Measurements from ENCODE around the gene ZNF639.

ZNF639 gene

GRCh38 chr3:179318876-179319275, 4.0 kb upstream of the ZNF639 start:
- DNase-seq = no peak

GRCh38 chr3:179321668-179322285, 1.1 kb upstream of the ZNF639 start:
- peak; percentile 13 to 24 for DNase-seq

DNA sequence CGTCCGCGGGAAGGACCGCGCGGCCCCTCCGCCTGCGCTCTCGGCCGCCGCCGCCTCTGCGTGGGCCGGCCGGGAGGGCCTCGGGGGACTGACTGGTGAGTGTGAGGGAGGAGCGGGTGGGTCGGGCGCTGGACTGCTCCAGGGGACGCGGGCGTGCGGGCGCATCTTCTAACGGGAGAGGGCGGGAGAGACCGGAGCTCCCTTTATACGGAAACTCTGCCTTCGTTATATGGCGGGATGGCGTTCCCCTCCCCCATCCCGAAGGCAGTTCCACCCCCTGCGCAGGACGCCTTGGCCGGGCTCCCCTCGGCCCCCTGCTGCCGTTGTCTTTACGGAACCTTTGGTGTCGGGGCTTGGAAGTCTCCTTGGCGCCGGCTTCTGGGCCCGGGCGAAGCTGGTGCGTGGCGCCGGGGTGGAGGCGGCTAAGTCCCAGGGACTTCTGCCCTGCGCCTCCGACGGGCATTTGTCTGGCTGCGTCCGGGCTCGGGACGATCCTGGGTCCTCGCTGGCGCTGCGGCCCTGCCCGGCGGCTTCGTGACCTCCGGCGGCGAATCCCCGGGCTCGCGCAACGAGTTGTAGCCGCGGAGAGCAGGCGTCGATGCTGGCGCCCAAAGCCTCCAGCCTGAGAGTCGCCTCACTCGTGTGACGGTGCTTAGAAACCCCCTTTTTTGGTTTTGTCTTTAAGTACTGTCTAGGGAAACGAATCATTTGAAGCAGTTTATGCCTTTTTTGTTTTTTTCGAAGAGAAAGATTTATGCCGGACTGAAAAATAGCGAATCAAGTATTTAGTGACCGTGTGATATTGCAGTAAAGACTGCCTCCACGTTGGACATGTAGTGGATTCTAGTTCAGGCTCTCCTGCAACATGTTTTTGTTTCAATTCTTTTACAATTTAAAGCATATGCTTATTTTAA, 623 bp downstream of the ZNF639 start:
- peak; percentile 64 to 71 for DNase-seq

DNA sequence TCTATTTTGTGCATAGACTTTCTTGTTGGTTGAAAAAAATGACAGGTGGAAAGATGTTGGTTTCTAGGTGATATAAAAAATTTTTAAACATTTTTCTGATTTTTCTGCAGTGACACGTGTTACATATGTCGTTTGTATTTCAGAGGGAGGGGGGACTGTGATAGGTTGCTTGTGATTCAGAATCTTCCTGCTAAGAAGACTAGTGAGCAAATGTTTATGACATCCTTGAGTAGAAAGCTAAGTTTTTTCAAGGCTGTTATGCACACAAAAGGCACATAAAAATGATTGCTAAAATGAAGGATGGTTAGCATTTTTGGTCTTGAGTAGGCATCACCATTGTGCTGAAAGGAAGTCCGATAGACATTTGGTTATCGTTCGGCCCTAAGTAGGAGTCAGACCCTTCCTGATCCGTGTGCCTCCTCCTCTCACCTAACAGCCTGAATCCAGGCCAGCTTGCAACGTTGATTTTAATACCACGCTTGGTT, 1.5 kb downstream of the ZNF639 start:
- peak in 1 of 2 donors; percentile 15 for DNase-seq

- no peak for DNase-seq
Observed at GRCh38 chr3:179330438-179330837, 7.6 kb downstream of the ZNF639 start.

DNA sequence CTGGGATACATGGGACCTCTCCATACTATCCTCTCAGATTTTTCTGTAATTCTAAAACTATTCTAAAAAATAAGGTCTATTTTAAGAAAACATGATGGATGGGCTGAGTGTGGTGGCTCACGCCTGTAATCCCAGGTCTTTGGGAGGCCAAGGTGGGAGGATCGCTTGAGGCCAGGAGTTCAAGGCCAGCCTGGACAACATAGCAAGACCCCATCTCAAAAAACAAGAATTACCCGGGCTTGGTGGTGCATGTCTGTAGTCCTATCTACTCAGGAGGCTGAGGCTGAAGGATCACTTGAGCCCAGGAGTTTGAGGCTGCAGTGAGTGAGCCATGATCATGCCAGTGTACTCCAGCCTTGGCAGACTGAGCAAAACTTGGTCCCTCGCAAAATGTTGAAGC, 9.4 kb downstream of the ZNF639 start:
- DNase-seq = no peak

DNA sequence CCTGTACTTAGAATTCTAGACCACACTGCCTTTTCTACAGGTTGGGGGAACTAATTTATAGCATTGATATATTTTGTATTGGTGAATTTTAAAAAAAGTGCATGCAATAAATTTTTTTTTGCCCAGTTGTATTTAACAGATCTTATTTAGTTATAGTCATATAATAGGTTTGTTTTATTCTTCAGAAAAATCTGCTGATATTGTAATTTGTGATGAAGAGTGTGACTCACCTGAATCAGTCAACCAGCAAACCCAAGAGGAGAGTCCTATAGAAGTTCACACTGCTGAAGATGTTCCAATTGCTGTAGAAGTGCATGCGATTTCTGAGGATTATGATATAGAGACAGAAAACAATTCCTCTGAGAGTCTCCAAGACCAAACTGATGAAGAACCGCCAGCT, 10.3 kb downstream of the ZNF639 start:
- DNase-seq = no peak

GRCh38 chr3:179336345-179336929, 13.6 kb downstream of the ZNF639 start:
- DNase-seq = no peak

DNA sequence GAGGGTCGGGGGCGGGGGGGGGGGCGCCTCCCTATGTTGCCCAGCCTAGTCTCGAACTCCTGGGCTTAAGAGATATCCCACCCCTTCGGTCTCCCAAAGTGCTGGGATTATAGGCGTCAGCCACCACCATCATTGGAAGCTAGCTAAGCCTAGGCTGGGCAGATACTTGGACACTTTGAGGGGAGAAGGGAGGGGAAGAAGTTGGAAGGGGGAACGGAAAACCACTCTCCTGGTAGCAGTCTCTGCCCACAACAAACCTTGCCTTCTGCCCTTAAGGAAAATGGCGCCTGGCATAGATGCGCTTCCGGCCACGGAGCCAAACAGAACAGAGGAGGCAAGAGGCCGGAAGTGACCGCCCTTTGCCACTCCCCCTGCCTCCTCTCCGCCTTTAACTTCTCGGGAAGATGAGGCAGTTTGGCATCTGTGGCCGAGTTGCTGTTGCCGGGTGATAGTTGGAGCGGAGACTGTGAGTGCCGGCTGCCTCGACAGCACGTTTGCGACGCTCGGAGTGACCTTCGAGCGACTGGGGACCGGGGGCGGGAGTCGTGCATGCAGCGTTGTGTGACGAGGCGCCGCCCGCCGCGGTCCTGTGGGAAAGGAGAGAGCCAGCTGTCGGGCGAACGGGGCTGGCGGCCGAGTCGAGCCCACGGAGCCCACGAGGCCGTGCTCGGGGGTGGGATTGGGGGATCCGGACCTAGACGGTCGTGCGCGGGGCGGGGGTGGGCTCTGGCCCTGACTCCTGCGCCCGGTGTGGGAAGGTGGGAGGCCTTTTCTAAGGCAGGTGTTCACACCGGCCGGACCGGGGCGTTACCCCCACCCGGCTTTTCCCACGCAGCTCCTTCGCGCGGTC, 24.7 kb downstream of the ZNF639 start, which contains the start of gene MFN1:
MFN1 (plus strand) TSS at position 365 of the 850 bp plus-strand sequence. CDS start 1,143 bp downstream, outside the sequence.
- DNase-seq = peak; percentile 94 to 95

DNA sequence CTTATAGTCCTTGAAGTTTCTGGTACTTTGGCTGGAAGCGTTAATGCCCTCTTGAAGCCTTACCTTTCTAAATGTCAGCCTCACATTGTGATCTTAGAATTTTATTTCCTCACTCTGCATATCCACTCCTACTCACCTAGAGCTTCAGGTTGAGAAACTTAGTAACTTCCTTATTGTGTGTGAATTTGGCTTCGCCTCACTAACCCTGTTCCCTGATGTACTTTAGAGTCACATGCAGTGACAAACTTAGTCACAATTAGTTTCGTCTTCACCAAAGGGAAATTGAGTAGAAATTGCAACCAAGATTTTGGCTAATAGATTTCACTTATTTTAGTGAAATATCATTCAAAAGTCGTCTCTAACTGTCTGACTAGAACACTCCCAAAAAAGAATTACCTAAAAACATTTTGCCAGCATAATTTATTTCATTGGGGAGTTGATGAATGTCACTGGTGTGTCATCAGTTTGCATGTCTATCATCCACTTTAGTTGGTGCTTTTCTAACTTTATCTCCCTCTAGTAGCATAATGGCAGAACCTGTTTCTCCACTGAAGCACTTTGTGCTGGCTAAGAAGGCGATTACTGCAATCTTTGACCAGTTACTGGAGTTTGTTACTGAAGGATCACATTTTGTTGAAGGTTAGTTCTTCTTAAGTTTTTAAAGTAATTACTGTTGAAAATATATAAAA, 25.6 kb downstream of the ZNF639 start:
- DNase-seq = peak; percentile 71 to 78

GRCh38 chr3:179355996-179356395, 33.2 kb downstream of the ZNF639 start:
- DNase-seq = no peak

- DNase-seq = no peak
Observed at GRCh38 chr3:179363332-179363731, 40.5 kb downstream of the ZNF639 start.

DNA sequence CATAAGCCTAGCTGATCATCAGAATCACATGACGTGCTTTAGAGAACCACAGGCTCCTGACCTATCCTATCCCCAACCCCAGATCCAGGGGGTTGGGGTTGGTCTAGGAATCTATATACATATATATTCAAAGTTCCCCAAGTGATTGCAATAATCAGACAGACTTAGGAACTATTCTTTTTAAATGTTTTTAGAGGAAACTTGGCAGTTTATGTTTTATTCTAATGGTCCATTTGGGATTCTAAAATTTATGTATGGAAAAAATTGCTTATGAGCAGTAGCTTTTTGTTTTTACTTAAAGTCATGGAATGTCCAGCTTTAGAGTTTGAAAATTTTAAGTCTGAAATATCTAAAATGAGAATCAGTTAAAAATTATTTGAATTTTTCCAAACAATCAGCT, 46.8 kb downstream of the ZNF639 start:
- no peak for DNase-seq

- DNase-seq = no peak
Observed at GRCh38 chr3:179373938-179374337, 51.1 kb downstream of the ZNF639 start.

- DNase-seq = no peak
Observed at GRCh38 chr3:179375091-179375999, 52.5 kb downstream of the ZNF639 start.

DNA sequence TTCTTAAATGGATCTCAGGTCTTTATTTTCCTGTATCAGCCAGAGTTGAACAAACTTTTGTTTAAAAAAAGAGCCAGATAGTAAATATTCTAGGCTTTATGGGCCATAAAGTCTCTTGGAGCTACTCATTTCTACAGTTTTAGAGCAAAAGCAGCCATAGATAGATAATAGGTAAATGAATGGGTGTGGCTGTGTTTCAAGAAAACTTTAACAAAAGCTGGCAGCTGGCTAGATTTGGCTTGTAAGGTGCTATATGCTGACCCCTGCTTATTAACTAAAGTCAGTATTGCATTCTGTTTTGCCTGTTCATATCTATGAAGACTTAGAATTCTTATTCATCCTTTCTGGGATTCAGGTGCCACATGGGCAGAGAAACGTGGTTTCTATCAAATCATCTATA, 53.6 kb downstream of the ZNF639 start:
- no peak for DNase-seq

Measured in inflammatory macrophage (primary cell).